IMR-90 (cell line): ENCODE data around the gene RSBN1L. TPM values are rescaled to one million over a fixed set of nuclear protein-coding genes. Genes with fewer than 3 reads are reported as not detected.

Source experiments
- ATAC-seq: fragments of 200-7000 bp; cut with Tn5 transposase; 2 replicates; pipeline ENCODE4 v1.9.1; 2020; ENCODE audit warnings: low read depth, mild to moderate bottlenecking, moderate library complexity
- BruUV-seq: library from RNA; stranded (reverse); fragments of 400-500 nt; replicated peaks from 2 replicates; lab custom pipeline; 2021; lab: Mats Ljungman, UMichigan
- CTCF ChIA-PET: fragments of 300-600 bp; formaldehyde crosslinking; extraction: SDS; loops from one replicate; lab custom pipeline; 2021; ENCODE audit warnings: antibody characterized with exemption; lab: Yijun Ruan, JAX
- POLR2A ChIA-PET: fragments of 300-600 bp; sonication (Branson Sonifier 250); formaldehyde crosslinking; loops from one replicate; lab custom pipeline; 2022; ENCODE audit warnings: antibody characterized with exemption; ENCODE audit not compliant: unreplicated experiment; lab: Charles Lee
- DNase-seq: peaks from one replicate; pipeline ENCODE4 v3.0.0; 2013
- H2AFZ ChIP-seq: replicated peaks from 2 replicates; pipeline ENCODE3; 2013; ENCODE audit warnings: low read length, mild to moderate bottlenecking; ENCODE audit not compliant: poor library complexity
- H2AK5ac ChIP-seq: 2 replicates; pipeline ENCODE4 v1.6.1; 2013; ENCODE audit warnings: low read depth, low read length, inconsistent platforms
- H2AK9ac ChIP-seq: replicated peaks from 2 replicates; pipeline ENCODE3; 2013; ENCODE audit warnings: mild to moderate bottlenecking, low read depth, low read length, moderate library complexity; ENCODE audit not compliant: poor library complexity
- H2BK120ac ChIP-seq: 2 replicates; pipeline ENCODE4 v1.6.1; 2013; ENCODE audit warnings: low read depth, low read length, inconsistent platforms
- H2BK15ac ChIP-seq: 3 replicates; pipeline ENCODE4 v1.6.1; 2013; ENCODE audit warnings: low read depth, low read length, inconsistent platforms
- H2BK20ac ChIP-seq: 2 replicates; pipeline ENCODE4 v1.6.1; 2013; ENCODE audit warnings: low read depth, mild to moderate bottlenecking, inconsistent platforms, low read length, moderate library complexity
- H2BK5ac ChIP-seq: 2 replicates; pipeline ENCODE4 v1.6.1; 2013; ENCODE audit warnings: mild to moderate bottlenecking, low read depth, low read length, inconsistent platforms; ENCODE audit not compliant: poor library complexity, severe bottlenecking
- H3K14ac ChIP-seq: replicated peaks from 2 replicates; pipeline ENCODE4 v1.6.1; 2013; ENCODE audit warnings: low read depth, low read length, inconsistent platforms
- H3K18ac ChIP-seq: 2 replicates; pipeline ENCODE4 v1.6.1; 2013; ENCODE audit warnings: low read depth, low read length, control low read depth
- H3K23ac ChIP-seq: 2 replicates; pipeline ENCODE4 v1.6.1; 2013; ENCODE audit warnings: low read depth, low read length, inconsistent platforms
- H3K27ac ChIP-seq: 2 replicates; pipeline ENCODE4 v1.5.1; 2013; ENCODE audit warnings: mild to moderate bottlenecking, control low read depth, low read length; ENCODE audit not compliant: insufficient read depth
- H3K27me3 ChIP-seq: 2 replicates; pipeline ENCODE4 v1.6.1; 2013; ENCODE audit warnings: low read length; ENCODE audit not compliant: control insufficient read depth, insufficient read depth
- H3K36me3 ChIP-seq: 2 replicates; pipeline ENCODE4 v1.6.1; 2013; ENCODE audit warnings: low read length, mixed read lengths; ENCODE audit not compliant: control insufficient read depth, insufficient read depth
- H3K4ac ChIP-seq: 2 replicates; pipeline ENCODE4 v1.6.1; 2013; ENCODE audit warnings: low read depth, low read length, inconsistent platforms
- H3K4me1 ChIP-seq: 2 replicates; pipeline ENCODE4 v1.6.1; 2013; ENCODE audit warnings: low read length, mixed read lengths; ENCODE audit not compliant: control insufficient read depth, insufficient read depth
- H3K4me2 ChIP-seq: 2 replicates; pipeline ENCODE4 v1.6.1; 2013; ENCODE audit warnings: low read depth, mild to moderate bottlenecking, control low read depth, low read length, moderate library complexity
- H3K4me3 ChIP-seq: 2 replicates; pipeline ENCODE4 v1.5.1; 2013; ENCODE audit warnings: low read depth, mild to moderate bottlenecking, control low read depth, low read length, moderate library complexity; ENCODE audit not compliant: insufficient read depth
- H3K56ac ChIP-seq: 2 replicates; pipeline ENCODE4 v1.6.1; 2013; ENCODE audit warnings: low read length, inconsistent platforms; ENCODE audit not compliant: insufficient read depth; ENCODE audit errors: extremely low read depth
- H3K79me1 ChIP-seq, 2 experiments: 2 replicates each; pipeline ENCODE4 v1.6.1; 2013; ENCODE audit warnings: low read length in 2 of 2, inconsistent platforms in 1 of 2, low read depth in 1 of 2
- H3K9ac ChIP-seq: 2 replicates; pipeline ENCODE4 v1.6.1; 2013; ENCODE audit warnings: low read depth, low read length, control low read depth
- H3K9me1 ChIP-seq: 2 replicates; pipeline ENCODE4 v1.6.1; 2013; ENCODE audit warnings: low read length, inconsistent platforms; ENCODE audit not compliant: insufficient read depth
- H3K9me3 ChIP-seq: 2 replicates; pipeline ENCODE4 v1.6.1; 2013; ENCODE audit warnings: low read length; ENCODE audit not compliant: control insufficient read depth, insufficient read depth
- H4K20me1 ChIP-seq: 2 replicates; pipeline ENCODE4 v1.6.1; 2013; ENCODE audit warnings: low read length, inconsistent platforms; ENCODE audit not compliant: insufficient read depth
- H4K5ac ChIP-seq: 2 replicates; pipeline ENCODE4 v1.6.1; 2013; ENCODE audit warnings: mild to moderate bottlenecking, low read depth, low read length, control low read depth
- H4K8ac ChIP-seq, 2 experiments: 2 replicates each; pipeline ENCODE4 v1.6.1; 2013; ENCODE audit warnings: low read depth in 2 of 2, low read length in 2 of 2, control low read depth in 1 of 2, inconsistent platforms in 1 of 2
- H4K91ac ChIP-seq: 2 replicates; pipeline ENCODE4 v1.6.1; 2013; ENCODE audit warnings: low read depth, low read length, inconsistent platforms; ENCODE audit not compliant: insufficient read depth
- MAFK ChIP-seq: IDR thresholded peaks from 2 replicates; pipeline ENCODE4 v1.6.1; 2012; ENCODE audit warnings: low read depth, low read length, improper control_type of control experiment
- RFX5 ChIP-seq: IDR thresholded peaks from 2 replicates; pipeline ENCODE4 v1.8.0; 2012; ENCODE audit warnings: low read depth, mild to moderate bottlenecking, low read length, moderate library complexity
- WGBS, 2 experiments: methylation state at CpG; one replicate each; pipeline versions ENCODE4 v1.1.5 to v1.1.7; 2013; ENCODE audit warnings: missing lambda C conversion rate in 2 of 2; ENCODE audit not compliant: insufficient read length in 1 of 2; ENCODE audit errors: extremely low coverage in 2 of 2; 5-methylcytosine and 5-hydroxymethylcytosine counted together
- dilution Hi-C: fragments of 300-500 bp; cut with HindIII; formaldehyde crosslinking; loops from one replicate; pipeline ENCODE4 v1.14.3; 2018; ENCODE audit warnings: low sequenced_read_pairs; ENCODE audit not compliant: unreplicated experiment
- in situ Hi-C: fragments of 300-500 bp; cut with MboI; formaldehyde crosslinking; loops from 3 replicates; pipeline ENCODE4 v1.14.3; 2019; ENCODE audit warnings: low sequenced_read_pairs, inconsistent platforms, mixed read lengths
- intact Hi-C: fragments of 100-400 bp; cut with micrococcal nuclease; formaldehyde crosslinking; loops from 2 replicates; pipeline ENCODE4 v1.10.0; 2022
- polyA plus RNA-seq, 3 experiments: library from polyadenylated mRNA; depleted of rRNA; stranded (reverse); fragments of >200 nt; gene quantifications; 2 replicates each; pipeline ENCODE4 v1.2.3, GENCODE V29; 2012; ENCODE audit warnings: low replicate concordance in 1 of 3
- total RNA-seq: library from RNA; depleted of rRNA; stranded (reverse); fragments of >200 nt; gene quantifications from 2 replicates; pipeline ENCODE4 v1.2.3, GENCODE V29; 2012

RSBN1L gene
- total and polyA plus RNA-seq, 2 of the 4 experiments (the other 2 are of a cell fraction): 7.8 to 14.7 TPM

- H2AK5ac ChIP-seq: no peak overlapping the region
- WGBS, 2 experiments: 43% methylated on average over 1 of the region's 1 CpG; no CpG with 5 or more reads in 1 of the 2 experiments
- no TSS peak for BruUV-seq
- ATAC-seq (no peak), DNase-seq (no peak)
- H3K18ac ChIP-seq: no peak overlapping the region
- H3K27ac ChIP-seq: no peak overlapping the region
- intact Hi-C loops (no loop called here), in situ Hi-C loops (no loop called here), dilution Hi-C loops (no loop called here)
- ChIA-PET POLR2A (no interaction called here), CTCF (no interaction called here)
- H2BK20ac ChIP-seq: no peak overlapping the region
- H3K4me2 ChIP-seq: no peak overlapping the region
- no peaks in the 10 kb centered on the region for H3K27me3 ChIP-seq
- H2AK9ac ChIP-seq: peak overlapping the region; percentile 11
- peaks cover 5% of the 10 kb centered on the region for H3K36me3 ChIP-seq
- H3K14ac ChIP-seq: no peak overlapping the region
- no peak for TF ChIP-seq RFX5
- no peak for TF ChIP-seq MAFK
- H2AFZ ChIP-seq: no peak overlapping the region
- no peak overlapping the region for H4K8ac ChIP-seq
- peaks cover 32 to 44% of the 10 kb centered on the region in 2 experiments for H3K79me1 ChIP-seq
- no peak overlapping the region for H2BK120ac ChIP-seq
- no peak overlapping the region for H3K56ac ChIP-seq
- H3K9me3 ChIP-seq: peaks cover 26% of the 10 kb centered on the region
- no peak overlapping the region for H2BK15ac ChIP-seq
- H4K91ac ChIP-seq: no peak overlapping the region
- H3K4me3 ChIP-seq: no peak overlapping the region
- H3K4me1 ChIP-seq: no peaks in the 10 kb centered on the region; the same call in 1 of the 2 replicates
- no peak overlapping the region for H3K4ac ChIP-seq
- no peaks in the 10 kb centered on the region for H3K9me1 ChIP-seq
- H3K9ac ChIP-seq: no peak overlapping the region
- H4K20me1 ChIP-seq: no peaks in the 10 kb centered on the region
- no peak overlapping the region for H2BK5ac ChIP-seq
- no peak overlapping the region for H3K23ac ChIP-seq
- H4K5ac ChIP-seq: no peak overlapping the region
Observed at GRCh38 chr7:77822269-77822668, 126.0 kb downstream of the RSBN1L start.
